ENCODE results near the gene PDE8B. TPM values are rescaled to one million over a fixed set of nuclear protein-coding genes. Genes with fewer than 3 reads are reported as not detected.

The PDE8B gene
- total RNA-seq, 6 experiments from 2014 or later, result 1.2 to 5.4 (median 2.4) TPM

- 44% methylated on average over 9 of the region's 15 CpGs for WGBS (ENCODE audit: insufficient coverage, low coverage, low lambda C conversion rate, missing lambda C conversion rate)
- ATAC-seq (peak; percentile 57 to 80 (median 68)), DNase-seq (peak in 1 of 3 donors; percentile 74)
- no peak overlapping the region for H3K27ac ChIP-seq
- no peaks in the 10 kb centered on the region for H3K36me3 ChIP-seq
- no peaks in the 10 kb centered on the region for H3K27me3 ChIP-seq
- no peaks in the 10 kb centered on the region for H3K9me3 ChIP-seq
- no peak for TF ChIP-seq CTCF (IDR thresholded peaks at IDR 0.05)
- TF ChIP-seq POLR2A (IDR thresholded peaks at IDR 0.05), result no peak
- H3K4me1 ChIP-seq, result peaks cover 0 to 27% (median 2%) of the 10 kb centered on the region in 4 donors
- H3K4me3 ChIP-seq, result no peak overlapping the region
- intact Hi-C loops (cut with DNase I), result no loop called here
These were observed 28.7 kb upstream of the PDE8B start for GRCh38 chr5:77181596-77182304.

GRCh38 chr5:77182367-77182766 lies 28.1 kb upstream of the PDE8B start:
- H3K27me3 ChIP-seq, result no peaks in the 10 kb centered on the region
- intact Hi-C loops (cut with DNase I), result no loop called here
- H3K9me3 ChIP-seq, result no peaks in the 10 kb centered on the region
- no peak overlapping the region for H3K27ac ChIP-seq
- no peak for TF ChIP-seq CTCF (IDR thresholded peaks at IDR 0.05)
- TF ChIP-seq POLR2A (IDR thresholded peaks at IDR 0.05), result no peak
- 57% methylated on average over 1 of the region's 1 CpG for WGBS (ENCODE audit: insufficient coverage, low coverage, low lambda C conversion rate, missing lambda C conversion rate)
- peaks cover 0 to 33% (median 4%) of the 10 kb centered on the region in 4 donors for H3K4me1 ChIP-seq
- H3K36me3 ChIP-seq, result no peaks in the 10 kb centered on the region
- ATAC-seq (peak in 2 of 4 donors; percentile 4 to 11), DNase-seq (no peak)
- no peak overlapping the region for H3K4me3 ChIP-seq

- Histone ChIP-seq H3K27me3 (no peaks in the 10 kb centered on the region), H3K9me3 (no peaks in the 10 kb centered on the region), H3K27ac (no peak overlapping the region), H3K4me1 (peaks cover 0 to 22% (median 5%) of the 10 kb centered on the region in 4 donors), H3K36me3 (no peaks in the 10 kb centered on the region), H3K4me3 (no peak overlapping the region)
- ATAC-seq (peak; percentile 30 to 84 (median 56)), DNase-seq (no peak)
- WGBS (ENCODE audit: insufficient coverage, low coverage, low lambda C conversion rate, missing lambda C conversion rate), result no CpG with 5 or more reads among the region's 2 CpGs
- intact Hi-C loops (cut with DNase I), result no loop called here
- no peak for TF ChIP-seq POLR2A (IDR thresholded peaks at IDR 0.05)
- TF ChIP-seq CTCF (IDR thresholded peaks at IDR 0.05), result no peak
These were observed 23.7 kb upstream of the PDE8B start for GRCh38 chr5:77186652-77187370.

DNA sequence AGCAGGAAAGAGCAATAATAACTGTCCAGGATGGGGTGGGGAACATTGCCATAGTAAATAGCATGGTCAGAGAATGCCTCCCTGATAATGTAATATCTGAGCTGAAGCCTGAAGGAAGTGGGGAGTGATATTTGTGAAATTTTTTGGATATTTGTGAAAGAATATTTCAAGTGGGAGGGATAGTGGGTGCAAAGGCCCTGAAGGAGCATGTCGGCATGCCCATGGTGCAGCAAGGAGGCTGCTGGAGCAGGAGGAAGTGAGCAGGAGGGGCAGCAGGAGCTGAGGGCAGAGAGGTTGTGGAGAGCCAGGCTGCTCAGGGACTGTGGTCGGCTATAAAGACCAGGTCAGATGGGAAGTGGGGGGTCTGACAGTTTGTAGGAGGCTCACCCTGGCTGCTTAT lies 21.1 kb upstream of the PDE8B start:
- no peaks in the 10 kb centered on the region for H3K36me3 ChIP-seq
- no peak overlapping the region for H3K27ac ChIP-seq
- no peaks in the 10 kb centered on the region for H3K27me3 ChIP-seq
- WGBS (ENCODE audit: insufficient coverage, low coverage, low lambda C conversion rate, missing lambda C conversion rate), result 66% methylated on average over 2 of the region's 2 CpGs
- no peak for DNase-seq
- ATAC-seq, result no peak
- no peaks in the 10 kb centered on the region for H3K9me3 ChIP-seq
- no peak for TF ChIP-seq CTCF (IDR thresholded peaks at IDR 0.05)
- no peak for TF ChIP-seq POLR2A (IDR thresholded peaks at IDR 0.05)
- H3K4me3 ChIP-seq, result no peak overlapping the region
- peaks cover 0 to 14% (median 5%) of the 10 kb centered on the region in 4 donors for H3K4me1 ChIP-seq
- intact Hi-C loops (cut with DNase I), result no loop called here

Data from right lobe of liver (tissue), 6 donors.